GM11168 (cell line): ENCODE measurements around the gene CHD2.

Experiments
- in situ Hi-C: fragments of 300-500 bp; cut with MboI; formaldehyde crosslinking; loops from one replicate; pipeline ENCODE4 v1.12.0; 2022; ENCODE audit warnings: low sequenced_read_pairs; ENCODE audit not compliant: unreplicated experiment

CHD2 gene

GRCh38 chr15:93074599-93074998, 174.5 kb downstream of the CHD2 start:
- in situ Hi-C loops: no loop called here

GRCh38 chr15:93076217-93076616, 176.1 kb downstream of the CHD2 start:
- in situ Hi-C loops: no loop called here

GRCh38 chr15:93076875-93077274, 176.8 kb downstream of the CHD2 start:
- in situ Hi-C loops: no loop called here
